Thoracic aorta (tissue), 2 donors: ENCODE results near the gene PRUNE2. TPM values are rescaled to one million over a fixed set of nuclear protein-coding genes. Genes with fewer than 3 reads are reported as not detected.

Experiments
- ATAC-seq: fragments of 150-250 bp; one replicate; pipeline ENCODE4 v1.8.0; 2017; ENCODE audit warnings: low read depth; ENCODE audit not compliant: insufficient number of reproducible peaks, low FRiP score
- DNase-seq: peaks from one replicate; pipeline ENCODE4 v3.0.0-alpha.2; 2020; ENCODE audit warnings: low spot score
- H3K27ac ChIP-seq, 2 donors: fragments of 200-600 bp; sonication (generic); 1 replicate in 1 of 2; 2 replicates in 1 of 2; pipeline ENCODE4 v1.5.1; 2016; ENCODE audit warnings: mild to moderate bottlenecking in 2 of 2, moderate library complexity in 2 of 2
- H3K27me3 ChIP-seq: fragments of 200-600 bp; sonication (generic); replicated peaks from 2 replicates; pipeline ENCODE4 v1.6.0; 2016; ENCODE audit warnings: mild to moderate bottlenecking; ENCODE audit not compliant: insufficient read depth
- H3K36me3 ChIP-seq: fragments of 200-600 bp; sonication (generic); one replicate; pipeline ENCODE4 v1.5.1; 2016
- H3K4me1 ChIP-seq, 2 donors: fragments of 200-600 bp; sonication (generic); 1 replicate in 1 of 2; 2 replicates in 1 of 2; pipeline versions ENCODE4 v1.5.1 to v1.6.0; 2016; ENCODE audit warnings: low read depth in 2 of 2, mild to moderate bottlenecking in 1 of 2; ENCODE audit not compliant: control insufficient read depth in 1 of 2
- H3K4me3 ChIP-seq: fragments of 200-600 bp; sonication (generic); 2 replicates; pipeline ENCODE4 v1.5.1; 2016; ENCODE audit warnings: mild to moderate bottlenecking
- H3K9me3 ChIP-seq: fragments of 200-600 bp; sonication (generic); 2 replicates; pipeline ENCODE4 v1.5.1; 2016
- total RNA-seq, 2 donors: library from RNA; depleted of rRNA; stranded (reverse); fragments of >200 nt; gene quantifications; one replicate each; pipeline versions ENCODE4 v1.1.0 to v1.2.3, GENCODE V29; 2016
- TF ChIP-seq, protein P1 (sequence below): fragments of 200-600 bp; sonication (generic); IDR thresholded peaks from one replicate; pipeline ENCODE4 v1.5.1; 2019; ENCODE audit warnings: antibody characterized with exemption

PRUNE2 gene
- total RNA-seq, 2 donors from 2014 or later, result 360 to 420 TPM

DNA sequence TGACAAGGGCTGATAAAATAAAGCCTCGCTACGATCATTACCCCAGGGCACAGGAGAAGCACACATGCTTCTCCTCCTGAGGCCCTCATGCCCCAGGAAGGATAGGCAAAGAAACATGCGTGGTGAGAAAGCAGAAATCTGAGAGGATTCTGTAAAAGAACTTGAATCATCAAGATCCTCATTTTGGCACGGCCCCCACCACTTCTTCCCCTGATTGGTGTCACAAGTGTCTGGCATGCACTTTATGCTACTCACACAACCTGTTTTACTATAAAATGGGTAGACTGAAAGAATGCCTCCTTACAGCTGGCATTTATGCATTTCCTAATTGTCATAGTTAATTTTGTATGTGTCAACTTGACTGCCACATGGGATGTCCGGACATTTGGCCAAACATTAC is 109.6 kb downstream of the PRUNE2 start:
- ATAC-seq (no peak), DNase-seq (no peak)
- TF ChIP-seq, protein P1, sequence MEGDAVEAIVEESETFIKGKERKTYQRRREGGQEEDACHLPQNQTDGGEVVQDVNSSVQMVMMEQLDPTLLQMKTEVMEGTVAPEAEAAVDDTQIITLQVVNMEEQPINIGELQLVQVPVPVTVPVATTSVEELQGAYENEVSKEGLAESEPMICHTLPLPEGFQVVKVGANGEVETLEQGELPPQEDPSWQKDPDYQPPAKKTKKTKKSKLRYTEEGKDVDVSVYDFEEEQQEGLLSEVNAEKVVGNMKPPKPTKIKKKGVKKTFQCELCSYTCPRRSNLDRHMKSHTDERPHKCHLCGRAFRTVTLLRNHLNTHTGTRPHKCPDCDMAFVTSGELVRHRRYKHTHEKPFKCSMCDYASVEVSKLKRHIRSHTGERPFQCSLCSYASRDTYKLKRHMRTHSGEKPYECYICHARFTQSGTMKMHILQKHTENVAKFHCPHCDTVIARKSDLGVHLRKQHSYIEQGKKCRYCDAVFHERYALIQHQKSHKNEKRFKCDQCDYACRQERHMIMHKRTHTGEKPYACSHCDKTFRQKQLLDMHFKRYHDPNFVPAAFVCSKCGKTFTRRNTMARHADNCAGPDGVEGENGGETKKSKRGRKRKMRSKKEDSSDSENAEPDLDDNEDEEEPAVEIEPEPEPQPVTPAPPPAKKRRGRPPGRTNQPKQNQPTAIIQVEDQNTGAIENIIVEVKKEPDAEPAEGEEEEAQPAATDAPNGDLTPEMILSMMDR, result no peak
- no peak overlapping the region for H3K27ac ChIP-seq
- H3K27me3 ChIP-seq, result no peaks in the 10 kb centered on the region
- H3K4me1 ChIP-seq, result no peaks in the 10 kb centered on the region
- H3K36me3 ChIP-seq, result no peaks in the 10 kb centered on the region
- no peaks in the 10 kb centered on the region for H3K9me3 ChIP-seq
- no peak overlapping the region for H3K4me3 ChIP-seq

DNA sequence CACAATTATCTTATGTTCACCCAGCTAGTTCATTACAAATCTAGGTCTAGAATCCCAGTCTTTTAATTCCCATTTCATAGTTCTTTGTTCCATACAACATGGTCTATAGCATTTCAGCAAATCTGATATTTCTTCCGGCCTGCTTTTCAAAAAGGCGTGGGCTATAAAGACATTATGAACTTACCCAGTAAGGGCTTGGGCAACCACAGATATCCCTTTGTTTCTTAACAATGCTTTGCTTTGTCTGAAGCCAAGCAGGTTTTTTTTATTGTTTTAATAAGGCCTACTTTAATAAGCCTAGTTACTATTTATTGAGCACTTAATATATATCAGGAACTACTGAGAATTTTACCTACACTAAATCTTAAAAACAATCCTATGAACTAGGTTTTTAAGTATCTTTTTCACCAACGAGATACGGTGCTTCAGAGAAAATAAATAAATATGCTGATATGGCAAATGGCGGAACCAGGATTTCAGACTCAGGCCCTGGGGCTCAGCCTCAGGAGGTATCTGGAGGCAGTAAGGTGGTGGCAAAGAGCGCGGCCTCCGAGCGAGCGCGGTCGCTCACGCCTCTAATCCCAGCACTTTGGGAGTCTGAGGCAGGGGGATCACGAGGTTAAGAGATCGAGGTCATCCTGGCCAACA is 112.0 kb downstream of the PRUNE2 start:
- no peaks in the 10 kb centered on the region for H3K4me1 ChIP-seq
- H3K27me3 ChIP-seq, result no peaks in the 10 kb centered on the region
- no peak for DNase-seq
- no peak for ATAC-seq
- H3K9me3 ChIP-seq, result no peaks in the 10 kb centered on the region
- H3K36me3 ChIP-seq, result no peaks in the 10 kb centered on the region
- no peak overlapping the region for H3K4me3 ChIP-seq
- TF ChIP-seq, protein P1, result no peak
- no peak overlapping the region for H3K27ac ChIP-seq

DNA sequence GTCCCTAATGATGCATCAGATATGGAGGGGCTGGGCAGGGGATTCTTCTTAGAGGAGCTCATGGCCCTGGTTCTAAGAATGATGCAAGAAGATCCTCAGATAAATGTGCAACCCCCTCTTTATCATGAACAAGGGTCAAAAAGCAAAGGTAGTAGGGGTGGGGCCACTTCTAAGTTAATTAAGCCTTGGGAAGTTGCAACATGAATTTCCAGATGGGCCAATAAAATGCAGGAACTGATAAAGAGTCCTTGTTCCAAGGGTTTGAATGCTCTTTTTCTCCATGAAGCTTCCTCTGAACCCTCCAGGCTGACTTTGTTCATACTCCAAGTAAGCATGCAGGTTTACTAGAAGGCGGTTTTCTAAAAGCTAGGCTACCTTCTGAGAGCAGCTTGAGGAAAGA is 116.1 kb downstream of the PRUNE2 start:
- no peaks in the 10 kb centered on the region for H3K9me3 ChIP-seq
- ATAC-seq (no peak), DNase-seq (no peak)
- no peaks in the 10 kb centered on the region for H3K36me3 ChIP-seq
- H3K4me3 ChIP-seq, result no peak overlapping the region
- TF ChIP-seq, protein P1, result no peak
- no peaks in the 10 kb centered on the region for H3K27me3 ChIP-seq
- no peak overlapping the region for H3K27ac ChIP-seq
- H3K4me1 ChIP-seq, result peaks cover 3 to 6% of the 10 kb centered on the region in 2 donors

DNA sequence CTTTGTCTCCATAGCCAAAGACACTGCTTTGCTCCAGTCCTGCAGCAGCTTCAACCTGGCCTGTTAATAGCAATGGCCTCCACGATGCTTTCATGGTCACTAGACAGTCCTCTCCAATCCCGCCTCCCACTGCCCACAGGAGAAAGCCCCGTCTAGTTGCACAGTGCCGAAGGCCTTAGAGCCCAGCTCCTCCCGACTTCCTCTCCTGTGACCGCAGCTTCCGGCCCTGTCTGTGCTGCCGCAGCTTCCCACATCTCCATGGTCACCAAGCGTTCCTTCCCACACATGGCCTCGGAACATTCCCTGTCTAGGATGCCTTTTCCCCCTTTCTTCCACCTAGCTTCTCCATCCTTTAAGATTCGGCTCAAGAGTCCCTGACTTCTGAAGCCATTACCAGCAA is 118.2 kb downstream of the PRUNE2 start:
- no peak overlapping the region for H3K4me3 ChIP-seq
- no peaks in the 10 kb centered on the region for H3K27me3 ChIP-seq
- peaks cover 3 to 7% of the 10 kb centered on the region in 2 donors for H3K4me1 ChIP-seq
- ATAC-seq, result no peak
- no peaks in the 10 kb centered on the region for H3K9me3 ChIP-seq
- TF ChIP-seq, protein P1, result no peak
- DNase-seq, result no peak
- no peak overlapping the region for H3K27ac ChIP-seq
- peaks cover 7% of the 10 kb centered on the region for H3K36me3 ChIP-seq

DNA sequence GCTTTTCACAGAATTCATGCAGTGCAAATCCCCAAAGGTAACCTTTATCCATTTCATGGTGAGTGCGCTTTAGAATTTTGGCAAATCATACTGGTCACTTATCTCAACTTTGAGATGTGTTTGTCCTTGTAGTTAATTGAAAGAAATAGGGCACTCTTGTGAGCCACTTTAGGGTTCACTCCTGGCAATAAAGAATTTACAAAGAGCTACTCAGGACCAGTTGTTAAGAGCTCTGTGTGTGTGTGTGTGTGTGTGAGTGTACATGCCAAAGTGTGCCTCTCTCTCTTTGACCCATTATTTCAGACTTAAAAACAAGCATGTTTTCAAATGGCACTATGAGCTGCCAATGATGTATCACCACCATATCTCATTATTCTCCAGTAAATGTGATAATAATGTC is 120.4 kb downstream of the PRUNE2 start:
- Histone ChIP-seq H3K27me3 (no peaks in the 10 kb centered on the region), H3K4me1 (peaks cover 3 to 7% of the 10 kb centered on the region in 2 donors), H3K36me3 (peaks cover 9% of the 10 kb centered on the region), H3K4me3 (no peak overlapping the region), H3K9me3 (no peaks in the 10 kb centered on the region), H3K27ac (no peak overlapping the region)
- ATAC-seq (no peak), DNase-seq (no peak)
- TF ChIP-seq, protein P1, result no peak
